Measurements from ENCODE around the gene XPC.

The XPC gene

GRCh38 chr3:14222457-14222856 is 44.1 kb upstream of the XPC start:
- H3K4me3 ChIP-seq (ENCODE audit: low read depth, low read length) = no peak overlapping the region
- TF ChIP-seq, protein P1, sequence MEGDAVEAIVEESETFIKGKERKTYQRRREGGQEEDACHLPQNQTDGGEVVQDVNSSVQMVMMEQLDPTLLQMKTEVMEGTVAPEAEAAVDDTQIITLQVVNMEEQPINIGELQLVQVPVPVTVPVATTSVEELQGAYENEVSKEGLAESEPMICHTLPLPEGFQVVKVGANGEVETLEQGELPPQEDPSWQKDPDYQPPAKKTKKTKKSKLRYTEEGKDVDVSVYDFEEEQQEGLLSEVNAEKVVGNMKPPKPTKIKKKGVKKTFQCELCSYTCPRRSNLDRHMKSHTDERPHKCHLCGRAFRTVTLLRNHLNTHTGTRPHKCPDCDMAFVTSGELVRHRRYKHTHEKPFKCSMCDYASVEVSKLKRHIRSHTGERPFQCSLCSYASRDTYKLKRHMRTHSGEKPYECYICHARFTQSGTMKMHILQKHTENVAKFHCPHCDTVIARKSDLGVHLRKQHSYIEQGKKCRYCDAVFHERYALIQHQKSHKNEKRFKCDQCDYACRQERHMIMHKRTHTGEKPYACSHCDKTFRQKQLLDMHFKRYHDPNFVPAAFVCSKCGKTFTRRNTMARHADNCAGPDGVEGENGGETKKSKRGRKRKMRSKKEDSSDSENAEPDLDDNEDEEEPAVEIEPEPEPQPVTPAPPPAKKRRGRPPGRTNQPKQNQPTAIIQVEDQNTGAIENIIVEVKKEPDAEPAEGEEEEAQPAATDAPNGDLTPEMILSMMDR (IDR thresholded peaks at IDR 0.05; ENCODE audit: low read depth, low read length) = no peak

- TF ChIP-seq, protein P1 (IDR thresholded peaks at IDR 0.05; ENCODE audit: low read depth, low read length) = no peak
- no peak overlapping the region for H3K4me3 ChIP-seq (ENCODE audit: low read depth, low read length)
Observed at GRCh38 chr3:14221902-14222301, 43.5 kb upstream of the XPC start.

DNA sequence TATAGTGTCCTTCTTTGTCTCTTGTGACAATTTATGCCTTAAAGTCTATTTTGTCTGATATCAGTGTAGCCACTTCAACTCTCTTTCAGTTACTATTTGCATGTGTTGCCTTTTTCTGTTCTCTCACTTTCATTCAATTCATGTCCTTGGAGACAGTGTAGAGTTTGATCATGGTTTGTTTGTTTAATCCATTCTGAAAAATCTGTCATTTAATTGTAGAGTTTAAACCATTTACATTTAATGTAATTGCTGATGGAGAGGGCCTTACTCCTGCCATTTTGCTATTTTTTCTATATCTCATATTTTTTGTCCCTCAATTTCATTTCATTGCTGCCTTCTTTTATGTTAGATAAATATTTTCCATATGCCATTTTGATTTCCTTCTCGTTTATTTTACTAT is 42.5 kb upstream of the XPC start:
- no peak overlapping the region for H3K4me3 ChIP-seq (ENCODE audit: low read depth, low read length)
- TF ChIP-seq, protein P1 (IDR thresholded peaks at IDR 0.05; ENCODE audit: low read depth, low read length) = no peak

DNA sequence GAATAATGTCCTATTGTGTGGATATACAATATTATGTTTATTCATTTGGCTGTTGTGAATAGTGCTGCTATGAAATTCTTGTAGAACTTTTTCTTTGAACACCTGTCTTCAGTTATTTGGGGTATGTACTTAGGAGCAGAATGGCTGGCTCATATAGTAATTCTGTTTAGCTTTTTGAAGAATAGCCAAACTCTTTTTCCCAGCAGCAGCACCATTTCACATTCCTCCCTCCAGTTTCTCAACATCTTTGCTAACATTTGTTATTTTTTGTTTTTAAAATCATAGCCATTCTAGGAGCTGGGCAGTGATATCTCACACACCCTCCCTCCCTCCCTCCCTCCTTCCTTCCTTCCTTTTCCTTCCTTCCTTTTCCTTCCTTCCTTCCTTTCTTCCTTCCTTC is 40.0 kb upstream of the XPC start:
- H3K4me3 ChIP-seq (ENCODE audit: low read depth, low read length) = no peak overlapping the region
- TF ChIP-seq, protein P1 (IDR thresholded peaks at IDR 0.05; ENCODE audit: low read depth, low read length) = no peak

DNA sequence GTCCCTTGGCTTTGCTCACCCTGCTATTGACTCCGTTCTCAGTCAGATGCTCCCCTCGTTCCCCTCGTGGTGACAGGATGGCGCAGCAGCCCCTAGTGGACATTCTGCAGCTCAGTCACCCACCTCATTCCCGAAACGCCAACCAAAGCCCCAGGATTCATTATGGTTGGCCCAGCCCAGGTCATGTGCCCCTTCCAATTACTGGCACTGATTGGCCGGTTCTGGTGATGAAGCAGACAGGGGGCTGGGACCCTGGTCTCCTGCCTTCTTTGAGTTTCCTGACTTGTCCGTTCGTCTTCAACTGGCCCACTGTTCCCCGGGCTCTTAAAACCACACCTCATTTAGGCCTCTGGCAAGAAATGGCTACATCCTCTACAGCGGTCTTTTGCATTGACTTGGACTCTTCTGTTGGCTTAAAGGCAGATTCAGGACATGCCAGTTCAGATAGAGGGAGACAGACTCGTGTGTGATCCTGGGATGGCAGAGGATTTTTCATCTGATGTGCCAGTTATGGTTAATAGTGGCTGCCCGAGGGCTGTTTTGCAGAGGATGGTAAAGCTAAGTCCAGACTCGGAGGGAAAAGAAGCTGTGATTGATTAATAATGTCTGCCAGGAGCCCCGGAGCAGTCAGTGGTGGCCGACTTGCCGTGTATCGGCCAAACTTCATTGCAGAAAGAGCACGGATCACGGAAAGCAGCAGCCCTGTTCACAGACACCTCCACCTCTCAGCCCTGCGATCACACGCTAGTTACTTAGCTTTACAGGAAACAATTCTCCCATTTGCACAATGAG is 38.1 kb upstream of the XPC start:
- H3K4me3 ChIP-seq (ENCODE audit: low read depth, low read length) = no peak overlapping the region
- TF ChIP-seq, protein P1 (IDR thresholded peaks at IDR 0.05; ENCODE audit: low read depth, low read length) = peak; percentile 23; the same call in 1 of the 2 replicates

DNA sequence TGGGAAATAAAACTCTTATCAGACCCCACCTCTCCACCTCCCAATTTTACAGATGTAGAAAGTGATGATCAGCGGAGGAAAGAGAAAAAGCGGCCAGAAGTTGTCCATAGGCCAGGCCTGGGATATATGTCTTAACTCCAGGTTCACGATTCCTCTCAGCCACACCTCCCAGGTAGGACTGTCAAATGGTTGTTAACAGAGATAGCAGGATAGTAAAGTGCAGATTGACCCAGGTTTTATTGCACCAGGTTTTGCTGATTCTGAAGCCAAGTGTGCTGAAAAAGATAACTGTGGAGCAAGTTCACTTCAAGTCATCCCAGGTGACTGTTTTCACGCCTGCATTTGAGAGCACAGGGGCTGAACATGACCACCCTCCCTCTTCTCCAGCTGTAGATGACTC is 36.4 kb upstream of the XPC start:
- TF ChIP-seq, protein P1 (IDR thresholded peaks at IDR 0.05; ENCODE audit: low read depth, low read length) = no peak
- H3K4me3 ChIP-seq (ENCODE audit: low read depth, low read length) = no peak overlapping the region

GRCh38 chr3:14213066-14213774 is 34.8 kb upstream of the XPC start:
- no peak overlapping the region for H3K4me3 ChIP-seq (ENCODE audit: low read depth, low read length)
- TF ChIP-seq, protein P1 (IDR thresholded peaks at IDR 0.05; ENCODE audit: low read depth, low read length) = no peak
